CD14-positive monocyte (primary cell): Measurements from ENCODE around the gene STON1. TPM values are rescaled to one million over a fixed set of nuclear protein-coding genes. Genes with fewer than 3 reads are reported as not detected.

Source experiments
- DNase-seq, 3 donors: peaks; one replicate each; pipeline ENCODE4 v3.0.0-alpha.2; 2011 to 2022
- H2AFZ ChIP-seq: 2 replicates; pipeline ENCODE4 v1.6.0; 2012; ENCODE audit warnings: mild to moderate bottlenecking, low read depth, low read length, inconsistent platforms; ENCODE audit not compliant: insufficient read depth, poor library complexity, severe bottlenecking
- H3K27ac ChIP-seq, 2 donors: 1 replicate in 1 of 2; 2 replicates in 1 of 2; pipeline ENCODE4 v1.5.1; 2012 to 2013; ENCODE audit warnings: low read length in 2 of 2, control low read depth in 1 of 2, inconsistent platforms in 1 of 2, low read depth in 1 of 2, mild to moderate bottlenecking in 1 of 2
- H3K27me3 ChIP-seq, 2 donors: one replicate each; pipeline versions ENCODE4 v1.6.0 to v1.6.1; 2011 to 2013; ENCODE audit warnings: low read length in 2 of 2; ENCODE audit not compliant: control insufficient read depth in 2 of 2, insufficient read depth in 2 of 2
- H3K36me3 ChIP-seq, 2 donors: replicated peaks in 1 of 2; 1 replicate in 1 of 2; 2 replicates in 1 of 2; pipeline versions ENCODE4 v1.5.1 to v1.6.1; 2012 to 2013; ENCODE audit warnings: low read length in 2 of 2, control low read depth in 1 of 2, inconsistent platforms in 1 of 2, mild to moderate bottlenecking in 1 of 2; ENCODE audit not compliant: insufficient read depth in 2 of 2, control insufficient read depth in 1 of 2
- H3K4me1 ChIP-seq, 2 donors: 1 replicate in 1 of 2; 2 replicates in 1 of 2; pipeline versions ENCODE4 v1.5.1 to v1.6.1; 2012 to 2013; ENCODE audit warnings: low read length in 2 of 2, control low read depth in 1 of 2, inconsistent platforms in 1 of 2, mild to moderate bottlenecking in 1 of 2, moderate library complexity in 1 of 2; ENCODE audit not compliant: insufficient read depth in 2 of 2, control insufficient read depth in 1 of 2
- H3K4me2 ChIP-seq: replicated peaks from 2 replicates; pipeline ENCODE3; 2012; ENCODE audit warnings: low read length, moderate library complexity, mild to moderate bottlenecking; ENCODE audit not compliant: poor library complexity, severe bottlenecking; ENCODE audit errors: extremely low read depth
- H3K4me3 ChIP-seq, 3 experiments: fragments of 200-600 bp in 1 of 3; sonication (generic) in 1 of 3; replicated peaks in 1 of 3; 1 replicate in 2 of 3; 2 replicates in 1 of 3; pipeline ENCODE4 v1.5.1; 2011 to 2013; ENCODE audit warnings: low read length in 3 of 3, mild to moderate bottlenecking in 3 of 3, control low read depth in 2 of 3, low read depth in 2 of 3, inconsistent platforms in 1 of 3, moderate library complexity in 1 of 3
- H3K79me2 ChIP-seq: 2 replicates; pipeline ENCODE4 v1.6.0; 2012; ENCODE audit warnings: mild to moderate bottlenecking, control low read depth, inconsistent platforms, low read length, moderate library complexity; ENCODE audit not compliant: insufficient read depth
- H3K9ac ChIP-seq: 2 replicates; pipeline ENCODE4 v1.6.0; 2017; ENCODE audit warnings: low read length, mild to moderate bottlenecking; ENCODE audit not compliant: insufficient read depth, poor library complexity, severe bottlenecking
- H3K9me3 ChIP-seq, 2 donors: replicated peaks in 1 of 2; 1 replicate in 1 of 2; 2 replicates in 1 of 2; pipeline versions ENCODE4 v1.5.1 to v1.6.1; 2012 to 2013; ENCODE audit warnings: low read length in 2 of 2, control low read depth in 1 of 2; ENCODE audit not compliant: control insufficient read depth in 1 of 2, insufficient read depth in 1 of 2
- H4K20me1 ChIP-seq: 2 replicates; pipeline ENCODE4 v1.6.0; 2012; ENCODE audit warnings: mild to moderate bottlenecking, low read length, control low read depth, moderate library complexity; ENCODE audit not compliant: insufficient read depth
- H3K27ac Mint-ChIP-seq, 7 donors: one replicate each; pipeline ENCODE4 v1.8.0; 2020; ENCODE audit warnings: mild to moderate bottlenecking in 7 of 7, mixed read lengths in 7 of 7, moderate library complexity in 6 of 7, inconsistent platforms in 2 of 7
- H3K27me3 Mint-ChIP-seq, 3 donors: one replicate each; pipeline ENCODE4 v1.8.0; 2021 to 2022; ENCODE audit warnings: low read depth in 3 of 3, mild to moderate bottlenecking in 3 of 3, mixed read lengths in 3 of 3, moderate library complexity in 3 of 3, inconsistent platforms in 1 of 3
- H3K36me3 Mint-ChIP-seq, 2 donors: one replicate each; pipeline ENCODE4 v1.8.0; 2020; ENCODE audit warnings: mixed read lengths in 2 of 2, inconsistent platforms in 1 of 2, mild to moderate bottlenecking in 1 of 2
- H3K4me1 Mint-ChIP-seq: one replicate; pipeline ENCODE4 v1.8.0; 2020; ENCODE audit warnings: mild to moderate bottlenecking, mixed read lengths
- H3K4me3 Mint-ChIP-seq, 2 donors: one replicate each; pipeline ENCODE4 v1.8.0; 2020; ENCODE audit warnings: mild to moderate bottlenecking in 2 of 2, mixed read lengths in 2 of 2, moderate library complexity in 1 of 2
- H3K9me3 Mint-ChIP-seq, 7 donors: one replicate each; pipeline ENCODE4 v1.8.0; 2020 to 2022; ENCODE audit warnings: mixed read lengths in 7 of 7, mild to moderate bottlenecking in 6 of 7, moderate library complexity in 6 of 7, inconsistent platforms in 2 of 7
- CTCF ChIP-seq: fragments of 200-600 bp; IDR thresholded peaks from one replicate; pipeline ENCODE4 v1.8.0; 2022; ENCODE audit warnings: antibody characterized with exemption, mild to moderate bottlenecking
- WGBS: methylation state at CpG from one replicate; pipeline ENCODE4 v1.1.5; 2013; ENCODE audit warnings: missing lambda C conversion rate; ENCODE audit not compliant: insufficient coverage; 5-methylcytosine and 5-hydroxymethylcytosine counted together
- intact Hi-C, 2 donors: fragments of 100-400 bp; cut with micrococcal nuclease; formaldehyde crosslinking; loops; one replicate each; pipeline versions ENCODE4 v1.15.0 to v1.15.1; 2023
- polyA plus RNA-seq, 3 donors: library from polyadenylated mRNA; depleted of rRNA in 1 of 3; unstranded in 2 of 3; stranded (reverse) in 1 of 3; fragments of 300-500 nt in 2 of 3; fragments of >200 nt in 1 of 3; fragmentation: Illumina TruSeq in 2 of 3; gene quantifications; 1 replicate in 2 of 3; 2 replicates in 1 of 3; pipeline ENCODE4 v1.2.3, GENCODE V29; 2012 to 2021

The STON1 gene
- polyA plus RNA-seq, 3 donors = 0.12 to 0.33 TPM; not detected in 1

- Histone ChIP-seq H3K4me2 (no peak overlapping the region), H4K20me1 (no peaks in the 10 kb centered on the region), H3K79me2 (no peaks in the 10 kb centered on the region), H3K27ac (no peak overlapping the region), H2AFZ (peak overlapping the region; percentile 3), H3K27me3 (no peaks in the 10 kb centered on the region), H3K4me3 (no peak overlapping the region), H3K9ac (no peak overlapping the region), H3K9me3 (no peaks in the 10 kb centered on the region), H3K36me3 (no peaks in the 10 kb centered on the region), H3K4me1 (no peaks in the 10 kb centered on the region)
- H3K27ac Mint-ChIP-seq = no peak overlapping the region
- no peak overlapping the region for H3K4me3 Mint-ChIP-seq
- peaks cover 20% of the 10 kb centered on the region for H3K4me1 Mint-ChIP-seq
- peaks cover 0 to 1% (median 0%) of the 10 kb centered on the region in 7 donors for H3K9me3 Mint-ChIP-seq
- no CpG with 5 or more reads among the region's 9 CpGs for WGBS
- intact Hi-C loops = no loop called here
- DNase-seq = peak in 1 of 3 donors; percentile 21
- TF ChIP-seq CTCF = no peak
- peaks cover 0 to 2% (median 0%) of the 10 kb centered on the region in 3 donors for H3K27me3 Mint-ChIP-seq
- no peaks in the 10 kb centered on the region for H3K36me3 Mint-ChIP-seq
Observed at GRCh38 chr2:48574353-48575287, 44.7 kb downstream of the STON1 start.

GRCh38 chr2:48578313-48578712, 48.4 kb downstream of the STON1 start:
- peak overlapping the region; percentile 34 to 48 for H3K4me3 Mint-ChIP-seq
- peaks cover 0 to 1% (median 0%) of the 10 kb centered on the region in 7 donors for H3K9me3 Mint-ChIP-seq
- no peak for TF ChIP-seq CTCF

More at GRCh38 chr2:48578313-48578712, 48.4 kb downstream of the STON1 start:
- Mint-ChIP-seq H3K36me3 (no peaks in the 10 kb centered on the region), H3K4me1 (peaks cover 20% of the 10 kb centered on the region), H3K27ac (peak overlapping the region in 1 of 7 donors; percentile 66), H3K27me3 (peaks cover 0 to 1% (median 0%) of the 10 kb centered on the region in 3 donors)
- H3K4me2 ChIP-seq = no peak overlapping the region
- no peaks in the 10 kb centered on the region for H3K79me2 ChIP-seq
- no peak overlapping the region for H3K27ac ChIP-seq
- no peak overlapping the region for H3K9ac ChIP-seq
- H4K20me1 ChIP-seq = no peaks in the 10 kb centered on the region
- intact Hi-C loops = no loop called here
- no peak overlapping the region for H2AFZ ChIP-seq
- no peaks in the 10 kb centered on the region for H3K4me1 ChIP-seq
- WGBS = no CpG with 5 or more reads among the region's 4 CpGs
- H3K27me3 ChIP-seq = no peaks in the 10 kb centered on the region
- H3K36me3 ChIP-seq = no peaks in the 10 kb centered on the region
- DNase-seq = no peak
- no peaks in the 10 kb centered on the region for H3K9me3 ChIP-seq
- no peak overlapping the region for H3K4me3 ChIP-seq
